ENCODE measurements around the gene HOXB4. TPM values are rescaled to one million over a fixed set of nuclear protein-coding genes. Genes with fewer than 3 reads are reported as not detected.

The HOXB4 gene
- total and polyA plus RNA-seq, 2 of the 4 experiments (the other 2 are of a cell fraction): 2.0 to 8.5 TPM

- H3K9me1 ChIP-seq (ENCODE audit: insufficient read depth, low read length): no peaks in the 10 kb centered on the region
- H3K9me3 ChIP-seq (ENCODE audit: control insufficient read depth, insufficient read depth, low read length): no peaks in the 10 kb centered on the region
- peak within 1 kb of the TSS; percentile 99 for H3K14ac ChIP-seq (replicated peaks; ENCODE audit: low read depth, low read length)
- peak within 1 kb of the TSS; percentile 91 for H2BK20ac ChIP-seq (ENCODE audit: low read depth, low read length)
- H3K4me1 ChIP-seq (ENCODE audit: control insufficient read depth, insufficient read depth, low read length): peaks cover 4% of the 10 kb centered on the region
- H3K79me1 ChIP-seq (ENCODE audit: low read depth in 1 of 2, low read length in 2 of 2): no peaks in the 10 kb centered on the region
- peak within 1 kb of the TSS; percentile 92 for H4K5ac ChIP-seq (ENCODE audit: low read depth, low read length)
- H3K4me2 ChIP-seq (ENCODE audit: low read depth, low read length): peak within 1 kb of the TSS; percentile 98
- DNase-seq: peak; percentile 68
- H2AK5ac ChIP-seq (ENCODE audit: low read depth, low read length): peak within 1 kb of the TSS; percentile 98
- peak within 1 kb of the TSS; percentile 100 for H3K9ac ChIP-seq (ENCODE audit: low read depth, low read length)
- in situ Hi-C loops (cut with MboI; ENCODE audit: low sequenced_read_pairs) (loop anchor here (10.0 kb wide), 1 partner anchor 565 kb away; no protein-coding TSS in a partner anchor), dilution Hi-C loops (cut with HindIII; ENCODE audit: low sequenced_read_pairs, unreplicated experiment) (no loop called here), intact Hi-C loops (cut with micrococcal nuclease) (no loop called here)
- H3K18ac ChIP-seq (ENCODE audit: low read depth, low read length): peak within 1 kb of the TSS; percentile 96
- peak within 1 kb of the TSS; percentile 99 for H2BK5ac ChIP-seq (ENCODE audit: low read depth, low read length, poor library complexity, severe bottlenecking)
- H3K4ac ChIP-seq (ENCODE audit: low read depth, low read length): peak within 1 kb of the TSS; percentile 99
- peak within 1 kb of the TSS; percentile 91 for H3K4me3 ChIP-seq (ENCODE audit: insufficient read depth, low read depth, low read length)
- H2BK120ac ChIP-seq (ENCODE audit: low read depth, low read length): peak within 1 kb of the TSS; percentile 97
- ChIA-PET CTCF (interaction anchor here (0.6 to 1.5 kb wide), 3 partner anchors 33 to 238 kb away, joined by 3 to 4 read pairs (median 4); no protein-coding TSS in a partner anchor), POLR2A (ENCODE audit: unreplicated experiment) (interaction anchor here (0.5 to 1.0 kb wide), 7 partner anchors 10 to 50 kb away, joined by 3 to 9 read pairs (median 4); no protein-coding TSS in a partner anchor)
- H2AFZ ChIP-seq (replicated peaks; ENCODE audit: low read length, poor library complexity): peak within 1 kb of the TSS; percentile 64
- H3K56ac ChIP-seq (ENCODE audit: extremely low read depth, insufficient read depth, low read length): peak within 1 kb of the TSS; percentile 100
- H4K8ac ChIP-seq (ENCODE audit: low read depth in 2 of 2, low read length in 2 of 2): peak within 1 kb of the TSS; percentile 96 to 99
- peak; percentile 0 for ATAC-seq (ENCODE audit: low read depth)
- peaks cover 10% of the 10 kb centered on the region; the same call in 1 of the 2 replicates for H3K36me3 ChIP-seq (ENCODE audit: control insufficient read depth, insufficient read depth, low read length)
- peak within 1 kb of the TSS; percentile 94 for H2AK9ac ChIP-seq (replicated peaks; ENCODE audit: low read depth, low read length, poor library complexity)
- H3K27me3 ChIP-seq (ENCODE audit: control insufficient read depth, insufficient read depth, low read length): no peaks in the 10 kb centered on the region
- peak within 1 kb of the TSS; percentile 99 for H4K91ac ChIP-seq (ENCODE audit: insufficient read depth, low read depth, low read length)
- 0% methylated on average over 1 of the region's 23 CpGs; no CpG with 5 or more reads in 1 of the 2 experiments for WGBS, 2 experiments (ENCODE audit: extremely low coverage in 2 of 2, insufficient read length in 1 of 2)
- H2BK15ac ChIP-seq (ENCODE audit: low read depth, low read length): peak within 1 kb of the TSS; percentile 95
- BruUV-seq (replicated peaks): no TSS peak
- H3K23ac ChIP-seq (ENCODE audit: low read depth, low read length): peak within 1 kb of the TSS; percentile 100
- H3K27ac ChIP-seq (ENCODE audit: insufficient read depth, low read length): peak within 1 kb of the TSS; percentile 99
- no peaks in the 10 kb centered on the region; the same call in 1 of the 2 replicates for H4K20me1 ChIP-seq (ENCODE audit: insufficient read depth, low read length)
- peak; percentile 89 for TF ChIP-seq USF2 (IDR thresholded peaks at IDR 0.05; ENCODE audit: low read depth, low read length)
- 0 out of 2 replicates have a peak, but pooled peaks have one; percentile 29 for TF ChIP-seq CHD1 (IDR thresholded peaks at IDR 0.05; ENCODE audit: low read depth, low read length)
- TF ChIP-seq, protein P1, sequence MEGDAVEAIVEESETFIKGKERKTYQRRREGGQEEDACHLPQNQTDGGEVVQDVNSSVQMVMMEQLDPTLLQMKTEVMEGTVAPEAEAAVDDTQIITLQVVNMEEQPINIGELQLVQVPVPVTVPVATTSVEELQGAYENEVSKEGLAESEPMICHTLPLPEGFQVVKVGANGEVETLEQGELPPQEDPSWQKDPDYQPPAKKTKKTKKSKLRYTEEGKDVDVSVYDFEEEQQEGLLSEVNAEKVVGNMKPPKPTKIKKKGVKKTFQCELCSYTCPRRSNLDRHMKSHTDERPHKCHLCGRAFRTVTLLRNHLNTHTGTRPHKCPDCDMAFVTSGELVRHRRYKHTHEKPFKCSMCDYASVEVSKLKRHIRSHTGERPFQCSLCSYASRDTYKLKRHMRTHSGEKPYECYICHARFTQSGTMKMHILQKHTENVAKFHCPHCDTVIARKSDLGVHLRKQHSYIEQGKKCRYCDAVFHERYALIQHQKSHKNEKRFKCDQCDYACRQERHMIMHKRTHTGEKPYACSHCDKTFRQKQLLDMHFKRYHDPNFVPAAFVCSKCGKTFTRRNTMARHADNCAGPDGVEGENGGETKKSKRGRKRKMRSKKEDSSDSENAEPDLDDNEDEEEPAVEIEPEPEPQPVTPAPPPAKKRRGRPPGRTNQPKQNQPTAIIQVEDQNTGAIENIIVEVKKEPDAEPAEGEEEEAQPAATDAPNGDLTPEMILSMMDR (conservative IDR thresholded peaks at IDR 0.05; ENCODE audit: low read depth, low read length): no peak
- TF ChIP-seq MXI1 (IDR thresholded peaks at IDR 0.05; ENCODE audit: borderline replicate concordance, low read depth, low read length): no peak
- no peak for TF ChIP-seq CEBPB (IDR thresholded peaks at IDR 0.05; ENCODE audit: low read depth, low read length)
- peak; percentile 81 for TF ChIP-seq BHLHE40 (IDR thresholded peaks at IDR 0.05; ENCODE audit: low read depth, low read length)
- no peak for TF ChIP-seq MAFK (IDR thresholded peaks at IDR 0.05; ENCODE audit: low read depth, low read length)
- TF ChIP-seq SMC3 (IDR thresholded peaks at IDR 0.05; ENCODE audit: low read depth, low read length): no peak
- TF ChIP-seq NFE2L2 (IDR thresholded peaks at IDR 0.05; ENCODE audit: low read depth, low read length): no peak
- no peak for TF ChIP-seq RAD21 (IDR thresholded peaks at IDR 0.05; ENCODE audit: low read length)
- no peak for TF ChIP-seq RCOR1 (IDR thresholded peaks at IDR 0.05; ENCODE audit: insufficient replicate concordance, low read length)
- TF ChIP-seq POLR2A (IDR thresholded peaks at IDR 0.05; ENCODE audit: low read depth, low read length): peak; percentile 44; the same call in 1 of the 2 replicates
- TF ChIP-seq FOS (IDR thresholded peaks at IDR 0.05; ENCODE audit: low read depth, low read length): no peak
- TF ChIP-seq, protein P2, sequence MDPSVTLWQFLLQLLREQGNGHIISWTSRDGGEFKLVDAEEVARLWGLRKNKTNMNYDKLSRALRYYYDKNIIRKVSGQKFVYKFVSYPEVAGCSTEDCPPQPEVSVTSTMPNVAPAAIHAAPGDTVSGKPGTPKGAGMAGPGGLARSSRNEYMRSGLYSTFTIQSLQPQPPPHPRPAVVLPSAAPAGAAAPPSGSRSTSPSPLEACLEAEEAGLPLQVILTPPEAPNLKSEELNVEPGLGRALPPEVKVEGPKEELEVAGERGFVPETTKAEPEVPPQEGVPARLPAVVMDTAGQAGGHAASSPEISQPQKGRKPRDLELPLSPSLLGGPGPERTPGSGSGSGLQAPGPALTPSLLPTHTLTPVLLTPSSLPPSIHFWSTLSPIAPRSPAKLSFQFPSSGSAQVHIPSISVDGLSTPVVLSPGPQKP (IDR thresholded peaks at IDR 0.05; ENCODE audit: borderline replicate concordance, low read depth, low read length): no peak
These were observed 11.9 kb upstream of the HOXB4 start, which contains the start of gene HOXB3 for GRCh38 chr17:48589831-48590606. Gene HOXB3, minus strand, starts transcription at chr17:48590241. Its CDS starts 37,767 bp downstream, at chr17:48552474.
